GM19023 (cell line): ENCODE data around the gene AGXT2.
"Not testable (repeated sequence)": the region's sequence is repeated elsewhere in the genome, so short reads cannot be mapped to it uniquely, and the experiment has no call there.

Experiments
- ATAC-seq: cut with Tn5 transposase; IDR thresholded peaks from one replicate; pipeline ENCODE4 v1.9.1; 2021; ENCODE audit warnings: mild to moderate bottlenecking, moderate library complexity; ENCODE audit not compliant: unreplicated experiment

The AGXT2 gene

DNA sequence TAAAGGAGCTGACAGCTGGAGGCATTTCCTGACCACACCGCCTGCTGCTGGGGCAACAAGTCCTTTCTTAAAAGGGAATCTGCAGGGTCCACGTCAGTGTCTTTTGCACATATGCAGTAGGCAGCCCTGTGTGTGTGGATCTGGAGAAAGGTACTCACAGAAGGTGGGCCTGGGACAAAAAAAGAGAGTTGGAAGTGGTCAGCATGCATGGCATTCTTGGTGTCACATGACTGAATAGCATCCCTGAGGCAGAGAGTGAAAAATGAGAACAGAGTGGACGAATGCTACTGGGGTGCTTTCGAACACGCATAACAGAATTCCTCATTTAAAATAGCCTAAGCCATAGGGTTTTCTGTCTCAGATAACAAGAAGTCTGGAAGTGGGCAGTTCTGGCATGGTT lies 71.4 kb downstream of the AGXT2 start:
- no peak for ATAC-seq

DNA sequence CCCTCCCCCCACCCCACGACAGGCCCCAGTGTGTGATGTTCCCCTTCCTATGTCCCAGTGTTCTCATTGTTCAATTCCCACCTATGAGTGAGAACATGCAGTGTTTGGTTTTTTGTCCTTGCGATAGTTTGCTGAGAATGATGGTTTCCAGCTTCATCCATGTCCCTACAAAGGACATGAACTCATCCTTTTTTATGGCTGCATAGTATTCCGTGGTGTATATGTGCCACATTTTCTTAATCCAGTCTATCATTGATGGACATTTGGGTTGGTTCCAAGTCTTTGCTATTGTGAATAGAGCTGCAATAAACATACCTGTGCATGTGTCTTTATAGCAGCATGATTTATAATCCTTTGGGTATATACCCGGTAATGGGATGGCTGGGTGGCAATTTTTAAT lies 76.1 kb downstream of the AGXT2 start:
- ATAC-seq: not testable (repeated sequence)

DNA sequence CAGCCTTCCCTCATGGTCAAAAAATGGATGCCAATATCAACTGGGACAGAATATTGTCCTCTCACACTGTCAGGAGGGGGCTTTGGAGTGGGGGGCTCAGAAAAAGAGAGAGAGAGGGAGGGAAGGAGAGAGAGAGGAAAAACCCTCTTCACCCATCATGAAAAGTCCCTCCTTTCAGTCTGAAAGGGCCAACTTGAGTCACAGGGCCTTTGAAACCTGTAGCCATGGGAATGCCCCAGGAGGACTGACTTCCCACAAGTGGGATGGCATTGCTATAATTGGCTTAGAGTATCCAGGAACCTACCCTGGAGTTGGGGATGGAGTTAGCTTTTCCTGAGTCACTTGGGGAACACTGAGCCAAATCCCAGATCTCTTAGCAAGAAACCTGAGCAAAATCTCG lies 77.2 kb downstream of the AGXT2 start:
- ATAC-seq: no peak

DNA sequence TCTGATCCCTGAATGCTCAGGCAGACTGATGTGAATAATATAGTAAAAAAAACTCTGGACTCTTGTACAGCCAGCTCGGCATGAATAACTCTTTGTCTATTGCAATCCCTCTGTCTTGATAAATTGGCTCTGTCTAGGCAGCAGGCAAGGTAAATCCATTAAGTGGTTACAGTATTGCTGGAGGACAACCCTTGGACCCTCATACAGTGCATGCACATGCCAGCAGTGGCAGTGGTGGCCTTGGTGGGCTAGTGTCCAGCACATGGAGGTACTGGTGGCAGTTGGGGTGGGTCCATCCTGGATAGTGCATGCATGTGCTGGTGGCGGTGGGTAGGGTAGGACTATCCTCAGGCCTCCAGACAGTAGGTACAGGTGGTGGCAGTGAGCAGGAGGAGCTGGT lies 79.5 kb downstream of the AGXT2 start:
- ATAC-seq: no peak

DNA sequence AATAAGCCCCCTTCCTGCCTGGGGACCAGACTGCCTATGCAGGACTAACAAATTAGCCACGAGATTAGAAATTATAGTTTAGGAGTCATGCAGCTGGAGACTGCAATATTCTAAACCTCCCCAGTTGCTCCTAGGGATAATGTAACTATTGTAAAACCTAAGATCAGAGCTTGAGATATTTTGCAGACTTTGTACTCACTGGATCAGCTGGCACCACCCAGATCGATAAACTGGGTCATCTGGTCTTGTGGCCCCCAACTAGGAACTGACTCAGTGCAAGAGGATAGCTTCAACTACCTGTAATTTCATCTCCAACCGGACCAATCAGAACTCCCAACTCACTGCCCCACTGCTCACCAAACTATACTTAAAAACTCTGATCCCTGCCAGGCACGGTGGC lies 80.2 kb downstream of the AGXT2 start:
- no peak for ATAC-seq

DNA sequence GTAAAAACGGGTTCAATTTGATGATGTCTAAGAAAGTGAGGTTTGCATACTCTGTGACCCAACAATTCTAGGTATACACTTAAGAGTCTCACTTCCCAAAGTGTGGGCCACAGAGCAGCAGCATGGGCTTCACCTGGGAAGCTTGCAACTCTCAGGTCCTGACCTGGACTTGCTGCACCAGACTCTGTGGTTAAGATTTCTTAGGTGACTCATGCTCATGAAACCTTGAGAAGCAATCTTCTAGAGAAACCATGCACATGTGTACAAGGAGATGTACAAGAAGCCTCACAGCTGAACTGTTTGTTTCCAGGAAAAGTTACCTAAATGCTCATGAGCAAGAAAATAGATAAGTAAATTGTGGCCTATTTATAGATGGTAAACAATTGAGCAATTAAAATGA lies 88.4 kb downstream of the AGXT2 start:
- ATAC-seq: peak; percentile 92

DNA sequence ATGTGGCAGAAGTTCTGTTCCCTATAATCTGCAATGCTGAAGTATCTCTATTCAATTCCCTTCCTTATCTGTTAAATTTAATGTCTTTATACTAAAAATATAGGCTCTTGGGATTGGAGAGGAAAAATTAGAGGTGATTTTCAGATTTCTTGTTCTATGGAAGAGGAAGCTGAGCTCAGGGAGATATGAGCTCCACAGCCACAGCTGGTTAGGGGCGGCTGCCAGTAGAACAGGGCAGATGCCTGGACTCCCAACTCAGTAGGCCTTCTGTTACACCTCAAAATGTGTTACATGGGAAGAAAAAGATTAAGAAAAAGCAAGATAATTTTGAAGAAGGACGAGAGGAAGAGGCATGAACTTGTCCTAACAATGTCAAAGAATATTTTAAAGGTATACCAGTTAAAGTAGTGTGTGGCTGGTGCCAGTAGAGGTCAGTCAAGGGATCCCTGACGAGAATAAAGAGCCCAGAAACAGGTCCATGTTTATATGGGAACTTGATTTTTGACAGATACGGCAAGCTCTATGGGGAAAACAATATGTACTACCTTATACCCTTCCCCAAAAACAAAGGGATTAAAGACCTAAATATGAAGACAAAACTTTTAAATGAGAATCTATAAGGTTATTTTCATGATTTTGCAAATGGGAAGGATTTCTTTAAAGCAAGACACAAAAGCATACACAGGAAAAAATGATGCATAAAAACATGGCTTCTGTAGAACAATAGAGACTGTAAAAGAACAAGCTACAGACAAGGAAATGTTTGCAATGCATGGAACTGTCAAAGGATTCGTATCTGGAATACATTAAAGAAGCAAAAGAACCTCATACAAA lies 89.7 kb downstream of the AGXT2 start:
- ATAC-seq: no peak

DNA sequence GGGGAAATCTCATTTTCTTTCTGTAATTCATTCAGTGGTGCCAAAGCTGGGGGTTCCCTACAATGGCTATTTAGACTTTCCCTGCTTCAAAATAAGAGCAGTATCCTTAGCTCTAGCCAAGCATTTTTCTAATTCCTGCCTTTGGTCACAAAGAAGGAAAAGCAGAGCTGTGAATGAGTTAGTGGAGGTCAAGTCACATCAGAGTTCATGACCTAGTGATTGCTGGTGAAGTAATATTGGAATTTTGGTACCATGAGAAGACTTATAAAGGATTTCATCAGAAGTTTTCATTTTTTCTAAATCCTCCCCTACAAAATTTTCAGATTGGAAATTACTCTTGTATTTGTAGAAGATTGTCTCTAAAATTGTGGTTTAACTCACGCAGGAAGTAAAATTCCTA lies 90.4 kb downstream of the AGXT2 start:
- no peak for ATAC-seq
